HCT116 (cell line): ENCODE data around the gene CARD10. TPM values are rescaled to one million over a fixed set of nuclear protein-coding genes. Genes with fewer than 3 reads are reported as not detected.

Experiments used
- ATAC-seq: fragments of 200-7000 bp; cut with Tn5 transposase; 2 replicates; pipeline ENCODE4 v1.9.1; 2020; ENCODE audit warnings: mild to moderate bottlenecking, moderate library complexity
- BruUV-seq: library from RNA; stranded (reverse); fragments of 400-500 nt; replicated peaks from 2 replicates; lab custom pipeline; 2021; lab: Mats Ljungman, UMichigan
- CTCF ChIA-PET: fragments of 300-600 bp; sonication (Branson Sonifier 250); formaldehyde crosslinking; loops from one replicate; lab custom pipeline; 2021; ENCODE audit warnings: antibody characterized with exemption; lab: Charles Lee
- POLR2A ChIA-PET: fragments of 300-600, 350-600 bp; sonication (Branson Sonifier 250); formaldehyde crosslinking; loops from one replicate; lab custom pipeline; 2021; ENCODE audit warnings: antibody characterized with exemption; lab: Charles Lee
- RAD21 ChIA-PET, 2 experiments: fragments of 300-600 bp; sonication (Branson Sonifier 250); formaldehyde crosslinking; loops; one replicate each; lab custom pipeline; 2023; ENCODE audit warnings: low total read pairs in 2 of 2; ENCODE audit not compliant: uncharacterized antibody in 2 of 2, unreplicated experiment in 2 of 2, low non-redundant PET in 1 of 2; lab: Charles Lee
- DNase-seq: peaks from one replicate; pipeline ENCODE4 v3.0.0-alpha.2; 2010; ENCODE audit warnings: low read depth, low spot score
- H2AFZ ChIP-seq: fragments of 200-600 bp; shearing (Covaris generic), sonication (generic); 2 replicates; pipeline ENCODE4 v1.6.1; 2017; ENCODE audit warnings: low read depth, mixed run types, mixed read lengths, antibody characterized with exemption, low read length; ENCODE audit not compliant: poor library complexity, severe bottlenecking
- H3K27ac ChIP-seq: 2 replicates; pipeline ENCODE4 v1.5.1; 2012; ENCODE audit warnings: low read depth, low read length
- H3K27me3 ChIP-seq: fragments of 200-600 bp; sonication (generic); 2 replicates; pipeline ENCODE4 v1.6.1; 2016; ENCODE audit warnings: mixed run types, low read length, mixed read lengths; ENCODE audit not compliant: insufficient read depth
- H3K36me3 ChIP-seq, 2 experiments: fragments of 200-500 bp in 1 of 2; fragments of 200-600 bp in 1 of 2; sonication (Bioruptor generic) in 1 of 2; sonication (generic) in 1 of 2; 2 replicates each; pipeline versions ENCODE4 v1.5.1 to v1.6.1; 2014 to 2016; ENCODE audit warnings: low read length in 2 of 2, inconsistent platforms in 1 of 2, mixed read lengths in 1 of 2, mixed run types in 1 of 2; ENCODE audit not compliant: insufficient read depth in 2 of 2, control insufficient read depth in 1 of 2
- H3K4me1 ChIP-seq, 2 experiments: fragments of 200-600 bp in 1 of 2; sonication (generic) in 1 of 2; 2 replicates each; pipeline versions ENCODE4 v1.5.1 to v1.6.1; 2012 to 2017; ENCODE audit warnings: low read length in 2 of 2, inconsistent platforms in 1 of 2, mild to moderate bottlenecking in 1 of 2, mixed read lengths in 1 of 2, mixed run types in 1 of 2, moderate library complexity in 1 of 2; ENCODE audit not compliant: insufficient read depth in 2 of 2, control insufficient read depth in 1 of 2
- H3K4me2 ChIP-seq: fragments of 200-600 bp; sonication (generic); 2 replicates; pipeline ENCODE4 v1.6.1; 2017; ENCODE audit warnings: mixed run types, low read length, mixed read lengths
- H3K4me3 ChIP-seq, 2 experiments: fragments of 200-600 bp in 1 of 2; sonication (generic) in 1 of 2; replicated peaks in 1 of 2; 2 replicates each; pipeline ENCODE4 v1.5.1; 2011 to 2016; ENCODE audit warnings: low read length in 2 of 2, control low read depth in 1 of 2, low read depth in 1 of 2, mild to moderate bottlenecking in 1 of 2, mixed read lengths in 1 of 2, mixed run types in 1 of 2
- H3K79me2 ChIP-seq: fragments of 200-600 bp; sonication (generic); 2 replicates; pipeline ENCODE4 v1.6.1; 2017; ENCODE audit warnings: mild to moderate bottlenecking, mixed run types, low read length, moderate library complexity, mixed read lengths; ENCODE audit not compliant: insufficient read depth
- H3K9ac ChIP-seq: fragments of 200-600 bp; sonication (generic); 2 replicates; pipeline ENCODE4 v1.6.1; 2016; ENCODE audit warnings: low read length, mixed read lengths
- H3K9me2 ChIP-seq: fragments of 200-600 bp; sonication (generic), shearing (Covaris generic); 2 replicates; pipeline ENCODE4 v1.6.1; 2017; ENCODE audit warnings: mixed run types, mild to moderate bottlenecking, moderate library complexity; ENCODE audit not compliant: insufficient read depth
- H3K9me3 ChIP-seq, 2 experiments: fragments of 200-500 bp in 1 of 2; fragments of 200-600 bp in 1 of 2; sonication (Bioruptor generic) in 1 of 2; sonication (generic) in 1 of 2; 2 replicates each; pipeline ENCODE4 v1.6.1; 2014 to 2017; ENCODE audit warnings: low read length in 2 of 2, mixed read lengths in 2 of 2, inconsistent platforms in 1 of 2, low read depth in 1 of 2, mild to moderate bottlenecking in 1 of 2, mixed run types in 1 of 2, moderate library complexity in 1 of 2; ENCODE audit not compliant: control insufficient read depth in 1 of 2, insufficient read depth in 1 of 2
- H4K20me1 ChIP-seq: fragments of 200-600 bp; sonication (generic), shearing (Covaris generic); 2 replicates; pipeline ENCODE4 v1.6.1; 2017; ENCODE audit warnings: mixed run types, mild to moderate bottlenecking, moderate library complexity; ENCODE audit not compliant: insufficient read depth
- CBX3 ChIP-seq: IDR thresholded peaks from 2 replicates; pipeline ENCODE4 v1.6.1; 2012; ENCODE audit warnings: low read depth
- CEBPB ChIP-seq: IDR thresholded peaks from 2 replicates; pipeline ENCODE4 v1.6.1; 2012; ENCODE audit warnings: low read depth
- RAD21 ChIP-seq: IDR thresholded peaks from 2 replicates; pipeline ENCODE4 v1.6.1; 2012; ENCODE audit warnings: low read depth, mild to moderate bottlenecking
- SP1 ChIP-seq: IDR thresholded peaks from 2 replicates; pipeline ENCODE4 v1.6.1; 2012; ENCODE audit warnings: low read depth
- SRF ChIP-seq: IDR thresholded peaks from 2 replicates; pipeline ENCODE4 v1.6.1; 2012; ENCODE audit warnings: low read depth
- ZNF274 ChIP-seq: fragments of 200-500 bp; sonication (Bioruptor generic); IDR thresholded peaks from 2 replicates; pipeline ENCODE4 v1.6.1; 2014; ENCODE audit warnings: mild to moderate bottlenecking, low read depth, low read length, inconsistent platforms
- intact Hi-C: fragments of 100-400 bp; cut with micrococcal nuclease; formaldehyde crosslinking; loops from 2 replicates; pipeline ENCODE4 v1.10.0; 2022
- total RNA-seq: library from RNA; stranded (reverse); gene quantifications from one replicate; pipeline ENCODE4 v1.2.1, GENCODE V29; 2021; ENCODE audit not compliant: unreplicated experiment
- TF ChIP-seq, protein P1 (sequence below): IDR thresholded peaks from 2 replicates; pipeline ENCODE4 v1.6.1; 2012; ENCODE audit warnings: low read depth

The CARD10 gene
- total RNA-seq, 1 experiment from 2014 or later = 32.0 TPM

DNA sequence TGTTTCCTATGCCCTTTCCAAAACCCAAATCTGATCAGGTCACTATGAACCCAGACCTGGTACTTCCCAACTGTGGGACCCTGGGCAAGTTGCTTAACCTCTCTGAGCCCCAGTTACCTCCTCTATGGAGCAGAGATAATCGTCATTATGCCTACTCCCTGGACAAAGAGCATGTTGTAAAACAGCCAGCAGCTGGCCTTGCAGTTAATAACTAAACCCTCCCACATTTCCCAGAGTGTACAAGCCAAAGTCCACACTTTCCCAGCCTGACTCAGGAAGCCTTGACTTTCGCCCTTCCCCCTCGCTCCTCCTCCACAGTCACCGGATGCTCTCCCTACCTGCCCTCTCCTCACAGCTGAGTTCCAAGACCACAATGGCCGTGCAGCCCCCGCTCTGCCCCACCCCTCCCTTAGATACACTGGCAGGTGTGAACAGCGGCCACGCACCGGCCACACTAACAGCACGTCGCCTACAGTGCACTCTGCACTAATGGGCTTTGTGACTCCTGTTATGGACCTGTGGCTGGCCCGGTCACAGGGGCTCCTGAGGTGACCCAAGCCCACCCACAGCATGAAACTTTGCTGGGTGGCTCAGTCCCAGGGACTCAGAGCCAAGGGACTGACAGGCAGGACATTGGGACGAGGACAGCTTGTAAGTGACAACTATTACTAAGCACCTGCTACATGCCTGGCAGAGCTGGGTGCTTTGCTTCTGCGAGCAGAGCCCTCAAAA is 17.4 kb downstream of the CARD10 start:
- Histone ChIP-seq H2AFZ (no peak overlapping the region), H3K36me3 (peaks cover 7 to 33% of the 10 kb centered on the region in 2 experiments; a peak in 2 of 4 replicates), H3K4me2 (peak overlapping the region; percentile 55), H3K27ac (peak overlapping the region; percentile 50; the same call in 1 of the 2 replicates), H3K4me1 (peaks cover 56 to 77% of the 10 kb centered on the region in 2 experiments), H3K27me3 (no peaks in the 10 kb centered on the region), H4K20me1 (no peaks in the 10 kb centered on the region), H3K9ac (peak overlapping the region; percentile 0; the same call in 1 of the 2 replicates), H3K4me3 (peak overlapping the region in 1 of 2 experiments; percentile 2; a peak in 1 of 4 replicates), H3K79me2 (no peaks in the 10 kb centered on the region), H3K9me2 (no peaks in the 10 kb centered on the region), H3K9me3 (no peaks in the 10 kb centered on the region)
- no peak for DNase-seq
- ChIA-PET CTCF (no interaction called here), POLR2A (no interaction called here), RAD21 (interaction anchor here in 1 of 2 experiments (0.6 kb wide), 1 partner anchor 11 kb away, joined by 4 read pairs; no protein-coding TSS in a partner anchor)
- ATAC-seq = peak; percentile 16; the same call in 1 of the 2 replicates
- TF ChIP-seq RAD21 (no peak), CBX3 (no peak), SRF (no peak), SP1 (no peak), ZNF274 (no peak), CEBPB (no peak)
- TF ChIP-seq, protein P1, sequence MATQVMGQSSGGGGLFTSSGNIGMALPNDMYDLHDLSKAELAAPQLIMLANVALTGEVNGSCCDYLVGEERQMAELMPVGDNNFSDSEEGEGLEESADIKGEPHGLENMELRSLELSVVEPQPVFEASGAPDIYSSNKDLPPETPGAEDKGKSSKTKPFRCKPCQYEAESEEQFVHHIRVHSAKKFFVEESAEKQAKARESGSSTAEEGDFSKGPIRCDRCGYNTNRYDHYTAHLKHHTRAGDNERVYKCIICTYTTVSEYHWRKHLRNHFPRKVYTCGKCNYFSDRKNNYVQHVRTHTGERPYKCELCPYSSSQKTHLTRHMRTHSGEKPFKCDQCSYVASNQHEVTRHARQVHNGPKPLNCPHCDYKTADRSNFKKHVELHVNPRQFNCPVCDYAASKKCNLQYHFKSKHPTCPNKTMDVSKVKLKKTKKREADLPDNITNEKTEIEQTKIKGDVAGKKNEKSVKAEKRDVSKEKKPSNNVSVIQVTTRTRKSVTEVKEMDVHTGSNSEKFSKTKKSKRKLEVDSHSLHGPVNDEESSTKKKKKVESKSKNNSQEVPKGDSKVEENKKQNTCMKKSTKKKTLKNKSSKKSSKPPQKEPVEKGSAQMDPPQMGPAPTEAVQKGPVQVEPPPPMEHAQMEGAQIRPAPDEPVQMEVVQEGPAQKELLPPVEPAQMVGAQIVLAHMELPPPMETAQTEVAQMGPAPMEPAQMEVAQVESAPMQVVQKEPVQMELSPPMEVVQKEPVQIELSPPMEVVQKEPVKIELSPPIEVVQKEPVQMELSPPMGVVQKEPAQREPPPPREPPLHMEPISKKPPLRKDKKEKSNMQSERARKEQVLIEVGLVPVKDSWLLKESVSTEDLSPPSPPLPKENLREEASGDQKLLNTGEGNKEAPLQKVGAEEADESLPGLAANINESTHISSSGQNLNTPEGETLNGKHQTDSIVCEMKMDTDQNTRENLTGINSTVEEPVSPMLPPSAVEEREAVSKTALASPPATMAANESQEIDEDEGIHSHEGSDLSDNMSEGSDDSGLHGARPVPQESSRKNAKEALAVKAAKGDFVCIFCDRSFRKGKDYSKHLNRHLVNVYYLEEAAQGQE = no peak
- intact Hi-C loops = no loop called here
- no TSS peak for BruUV-seq
